K562 (cell line): ENCODE data around the gene ABHD16B. TPM values are rescaled to one million over a fixed set of nuclear protein-coding genes. Genes with fewer than 3 reads are reported as not detected.

Experiments used
- ATAC-seq: fragments of 200-7000 bp; cut with Tn5 transposase; 3 replicates; pipeline ENCODE4 v1.9.1; 2020; ENCODE audit warnings: moderate library complexity
- BruUV-seq: library from RNA; stranded (reverse); fragments of 400-500 nt; replicated peaks from 2 replicates; lab custom pipeline; 2021; lab: Mats Ljungman, UMichigan
- CTCF ChIA-PET: fragments of 300-600 bp; formaldehyde crosslinking; extraction: SDS; loops from one replicate; lab custom pipeline; 2021; ENCODE audit warnings: low intra/inter-chr PET ratio; lab: Yijun Ruan, JAX
- POLR2A ChIA-PET: fragments of 300-600, 350-650 bp; sonication (Branson Sonifier 250); formaldehyde crosslinking; extraction: SDS; loops from one replicate; lab custom pipeline; 2021; ENCODE audit warnings: antibody characterized with exemption, inconsistent platforms; lab: Yijun Ruan, JAX
- DNase-seq, 4 experiments: peaks; one replicate each; pipeline versions ENCODE4 v3.0.0 to v3.0.0-alpha.2; 2011 to 2018; ENCODE audit warnings: low spot score in 3 of 4, mixed read lengths in 3 of 4; ENCODE audit errors: extremely low read depth in 1 of 4
- FAIRE-seq: peaks from 2 replicates; lab custom pipeline; 2011; peaks lifted over from hg19 to GRCh38; lab: Jason Lieb, UNC
- H2AFZ ChIP-seq: 2 replicates; pipeline ENCODE4 v1.6.0; 2011; ENCODE audit warnings: low read depth, low read length, control low read depth, inconsistent platforms
- H3K27ac ChIP-seq: fragments of 200-600 bp; 3 replicates; pipeline ENCODE4 v1.8.0; 2011; ENCODE audit warnings: low read depth, mild to moderate bottlenecking, control low read depth, inconsistent platforms, low read length, moderate library complexity, mixed read lengths; ENCODE audit errors: extremely low read depth
- H3K27me3 ChIP-seq, 2 experiments: fragments of 300-600 bp in 1 of 2; 2 replicates in 1 of 2; 3 replicates in 1 of 2; pipeline versions ENCODE4 v1.6.0 to v1.8.0; 2011; ENCODE audit warnings: inconsistent platforms in 2 of 2, low read length in 2 of 2, mild to moderate bottlenecking in 1 of 2, mixed read lengths in 1 of 2, moderate library complexity in 1 of 2; ENCODE audit not compliant: control insufficient read depth in 2 of 2, insufficient read depth in 2 of 2
- H3K36me3 ChIP-seq: fragments of 300-600 bp; 3 replicates; pipeline ENCODE4 v1.8.0; 2011; ENCODE audit warnings: mild to moderate bottlenecking, low read length, inconsistent platforms; ENCODE audit not compliant: control insufficient read depth, insufficient read depth
- H3K4me1 ChIP-seq, 2 experiments: fragments of 200-600 bp in 1 of 2; replicated peaks in 1 of 2; 2 replicates in 1 of 2; 3 replicates in 1 of 2; pipeline versions ENCODE4 v1.5.1 to v1.8.0; 2011; ENCODE audit warnings: inconsistent platforms in 2 of 2, low read length in 2 of 2, mild to moderate bottlenecking in 1 of 2, mixed read lengths in 1 of 2, moderate library complexity in 1 of 2; ENCODE audit not compliant: control insufficient read depth in 2 of 2, insufficient read depth in 2 of 2
- H3K4me2 ChIP-seq: 2 replicates; pipeline ENCODE4 v1.6.1; 2011; ENCODE audit warnings: low read length, control low read depth, inconsistent platforms, mixed read lengths; ENCODE audit not compliant: insufficient read depth
- H3K4me3 ChIP-seq: fragments of 200-600 bp; sonication (generic), shearing (Covaris generic); 2 replicates; pipeline ENCODE4 v1.5.1; 2016; ENCODE audit warnings: control low read depth, inconsistent platforms
- H3K79me2 ChIP-seq: fragments of 200-600 bp; 3 replicates; pipeline ENCODE4 v1.8.0; 2011; ENCODE audit warnings: low read length, inconsistent platforms; ENCODE audit not compliant: control insufficient read depth, insufficient read depth
- H3K9ac ChIP-seq, 2 experiments: 2 replicates each; pipeline versions ENCODE4 v1.6.0 to v1.6.1; 2011; ENCODE audit warnings: low read depth in 2 of 2, low read length in 2 of 2, control low read depth in 1 of 2, inconsistent platforms in 1 of 2, mild to moderate bottlenecking in 1 of 2, mixed read lengths in 1 of 2; ENCODE audit not compliant: insufficient read depth in 1 of 2
- H3K9me1 ChIP-seq: one replicate; pipeline ENCODE4 v1.6.0; 2011; ENCODE audit warnings: inconsistent platforms, mild to moderate bottlenecking, low read length, moderate library complexity; ENCODE audit not compliant: control insufficient read depth, insufficient read depth
- H3K9me3 ChIP-seq: replicated peaks from 2 replicates; pipeline ENCODE4 v1.5.1; 2011; ENCODE audit warnings: low read depth, low read length, inconsistent platforms; ENCODE audit not compliant: control insufficient read depth, insufficient read depth
- H4K20me1 ChIP-seq: replicated peaks from 2 replicates; pipeline ENCODE4 v1.6.1; 2011; ENCODE audit warnings: low read length, inconsistent platforms, mixed read lengths; ENCODE audit not compliant: control insufficient read depth, insufficient read depth
- CHD1 ChIP-seq: fragments of 200-600 bp; sonication (generic); IDR thresholded peaks from one replicate; pipeline ENCODE4 v1.6.1; 2012; ENCODE audit warnings: mild to moderate bottlenecking, moderate library complexity, low read length, inconsistent platforms
- CHD2 ChIP-seq: IDR thresholded peaks from 2 replicates; pipeline ENCODE4 v1.6.1; 2011; ENCODE audit warnings: low read depth, low read length
- JUN ChIP-seq, 2 experiments: sonication (generic) in 1 of 2; formaldehyde crosslinking in 1 of 2; IDR thresholded peaks; 2 replicates each; pipeline versions ENCODE4 v1.6.1 to v1.8.0; 2012 to 2022; ENCODE audit warnings: borderline replicate concordance in 2 of 2, mild to moderate bottlenecking in 2 of 2, improper control_type of control experiment in 1 of 2, low read depth in 1 of 2, low read length in 1 of 2, missing genetic modification reagents in 1 of 2
- POLR2G ChIP-seq: fragments of 200-400 bp; formaldehyde crosslinking; IDR thresholded peaks from 2 replicates; pipeline ENCODE4 v1.6.1; 2017; ENCODE audit warnings: low read depth, mild to moderate bottlenecking, antibody characterized with exemption, low read length, moderate library complexity
- RAD21 ChIP-seq, 2 experiments: fragments of 250-450 bp in 1 of 2; fragments of 450-650 bp in 1 of 2; sonication (Bioruptor Pico) in 1 of 2; formaldehyde crosslinking in 1 of 2; IDR thresholded peaks in 1 of 2; conservative IDR thresholded peaks in 1 of 2; 2 replicates each; pipeline versions ENCODE4 v1.4.0 to v1.8.0; 2020 to 2022; ENCODE audit warnings: mild to moderate bottlenecking in 2 of 2, moderate library complexity in 1 of 2
- RBFOX2 ChIP-seq: fragments of 200-400 bp; formaldehyde crosslinking; IDR thresholded peaks from 2 replicates; pipeline ENCODE4 v1.6.1; 2017; ENCODE audit warnings: low read depth, mild to moderate bottlenecking, low read length, moderate library complexity
- STAT5A ChIP-seq: IDR thresholded peaks from 2 replicates; pipeline ENCODE4 v1.6.1; 2012; ENCODE audit warnings: low read length, inconsistent platforms, borderline replicate concordance
- ZNF75A ChIP-seq: fragments of 450-650 bp; formaldehyde crosslinking; IDR thresholded peaks from 2 replicates; pipeline ENCODE4 v1.4.0; 2020; ENCODE audit warnings: mild to moderate bottlenecking
- WGBS: fragments of 100-300 bp; shearing (Covaris generic); methylation state at CpG from one replicate; pipeline ENCODE4 v1.1.6; 2016; ENCODE audit warnings: low coverage, mixed read lengths; ENCODE audit not compliant: insufficient coverage; ENCODE audit errors: missing lambda C conversion rate; 5-methylcytosine and 5-hydroxymethylcytosine counted together
- in situ Hi-C: fragments of 300-500 bp; cut with MboI; formaldehyde crosslinking; loops from 4 replicates; pipeline ENCODE4 v1.15.0; 2018; ENCODE audit warnings: inconsistent platforms, mixed read lengths
- intact Hi-C: fragments of 100-400 bp; cut with micrococcal nuclease; formaldehyde crosslinking; loops from 2 replicates; pipeline ENCODE4 v1.14.2; 2022
- polyA plus RNA-seq, 8 experiments: library from polyadenylated mRNA; depleted of rRNA in 4 of 8; stranded (reverse) in 5 of 8; unstranded in 3 of 8; fragments of >200 nt; fragmentation: Nextera tagmentation in 2 of 8; fragmentation: Illumina TruSeq in 1 of 8; extraction: Ambion mirVana in 2 of 8; extraction: Trizol in 1 of 8; gene quantifications; 2 replicates each; pipeline versions ENCODE4 v1.2.1 to v1.2.3, GENCODE V29; 2011 to 2014; ENCODE audit warnings: inconsistent platforms in 1 of 8, missing spikeins in 1 of 8
- total RNA-seq, 7 experiments: library from RNA; depleted of rRNA in 6 of 7; stranded (reverse); fragments of >200 nt in 6 of 7; fragmentation: Illumina TruSeq in 2 of 7; extraction: Trizol in 2 of 7; gene quantifications; 2 replicates each; pipeline versions ENCODE4 v1.2.1 to v1.2.3, GENCODE V29; 2011 to 2021; ENCODE audit warnings: low replicate concordance in 1 of 7

Gene ABHD16B
- total and polyA plus RNA-seq, 9 of the 15 experiments (the other 6 are each of a cell fraction or from before 2014, with no cell fraction given): not detected

- peak; percentile 7; the same call in 1 of the 2 replicates for TF ChIP-seq RBFOX2
- TF ChIP-seq ZNF75A: no peak
Measured at GRCh38 chr20:63882257-63883200, 21.2 kb downstream of the ABHD16B start.

GRCh38 chr20:63883201-63883593, 21.9 kb downstream of the ABHD16B start:
- Histone ChIP-seq H3K9ac (no peak overlapping the region), H3K4me3 (no peak overlapping the region), H2AFZ (no peak overlapping the region), H3K4me1 (peaks cover 0 to 16% of the 10 kb centered on the region in 2 experiments; a peak in 2 of 5 replicates), H3K79me2 (no peaks in the 10 kb centered on the region; the same call in 2 of the 3 replicates), H3K4me2 (no peak overlapping the region), H3K27ac (no peak overlapping the region), H3K27me3 (no peaks in the 10 kb centered on the region), H4K20me1 (peaks cover 21% of the 10 kb centered on the region), H3K9me1 (no peaks in the 10 kb centered on the region), H3K36me3 (peaks cover 80% of the 10 kb centered on the region; the same call in 2 of the 3 replicates), H3K9me3 (no peaks in the 10 kb centered on the region)
- intact Hi-C loops: no loop called here
- FAIRE-seq (no peak), DNase-seq (no peak), ATAC-seq (no peak)
- in situ Hi-C loops: no loop called here
- no peak for TF ChIP-seq JUN (IDR thresholded peaks at IDR 0.05; ENCODE audit: borderline replicate concordance, low read depth, low read length)
- TF ChIP-seq JUN (CRISPR knock-in tag; IDR thresholded peaks at IDR 0.05; ENCODE audit: borderline replicate concordance): no peak
- no peak for TF ChIP-seq CHD1
- TF ChIP-seq CHD2: no peak
- TF ChIP-seq POLR2G: 0 out of 2 replicates have a peak, but pooled peaks have one; percentile 7
- TF ChIP-seq RAD21 (CRISPR knock-in tag; conservative IDR thresholded peaks at IDR 0.05 in 1 of 2, IDR thresholded peaks at IDR 0.05 in 1 of 2): no peak
- TF ChIP-seq STAT5A: no peak
- ChIA-PET CTCF (no interaction called here), POLR2A (interaction anchor here (3.1 kb wide), 1 partner anchor 11 kb away, joined by 12 read pairs; no protein-coding TSS in a partner anchor)
- 84% methylated on average over 6 of the region's 6 CpGs for WGBS
- no TSS peak for BruUV-seq

More at GRCh38 chr20:63882257-63883200, 21.2 kb downstream of the ABHD16B start:
- peaks cover 21% of the 10 kb centered on the region for H4K20me1 ChIP-seq
- H3K79me2 ChIP-seq: no peaks in the 10 kb centered on the region; the same call in 2 of the 3 replicates
- ChIA-PET CTCF (no interaction called here), POLR2A (interaction anchor here (0.5 to 3.1 kb wide), 5 partner anchors 9 to 24 kb away, joined by 4 to 12 read pairs (median 11); partner anchors contain the start of gene TPD52L2)
- no peaks in the 10 kb centered on the region for H3K9me3 ChIP-seq
- no peak overlapping the region for H3K27ac ChIP-seq
- no peaks in the 10 kb centered on the region for H3K9me1 ChIP-seq
- H3K27me3 ChIP-seq: no peaks in the 10 kb centered on the region
- 95% methylated on average over 28 of the region's 28 CpGs for WGBS
- peak overlapping the region in 1 of 2 experiments; percentile 67; a peak in 1 of 4 replicates for H3K9ac ChIP-seq
- in situ Hi-C loops (no loop called here), intact Hi-C loops (no loop called here)
- H3K36me3 ChIP-seq: peaks cover 80% of the 10 kb centered on the region; the same call in 2 of the 3 replicates
- H3K4me1 ChIP-seq: peaks cover 0 to 16% of the 10 kb centered on the region in 2 experiments; a peak in 1 of 5 replicates
- no peak for DNase-seq
- no TSS peak for BruUV-seq
- H3K4me2 ChIP-seq: no peak overlapping the region
- H3K4me3 ChIP-seq: no peak overlapping the region
- no peak for ATAC-seq
- H2AFZ ChIP-seq: no peak overlapping the region
- FAIRE-seq: no peak
